ENCODE data around the gene ASTN2.

- TF ChIP-seq SUZ12 (IDR thresholded peaks at IDR 0.05; ENCODE audit: extremely low read depth, insufficient read depth, insufficient read length): no peak
- TF ChIP-seq YY1 (IDR thresholded peaks at IDR 0.05; ENCODE audit: insufficient read depth, insufficient read length): no peak
- TF ChIP-seq ZNF274 (IDR thresholded peaks at IDR 0.05; ENCODE audit: low read depth, low read length): no peak
Observed at GRCh38 chr9:116859763-116860162, 555.1 kb downstream of the ASTN2 start.

Data from NT2/D1 (cell line).